T-helper 2 cell (primary cell): ENCODE measurements around the gene IFNLR1.

ENCODE experiments used
- DNase-seq, 5 experiments: peaks; one replicate each; pipeline versions ENCODE4 v3.0.0 to v3.0.0-alpha.2; 2012 to 2022

Gene IFNLR1

GRCh38 chr1:24147194-24147593, 39.9 kb downstream of the IFNLR1 start:
- DNase-seq: no peak

- no peak for DNase-seq
Measured at GRCh38 chr1:24142546-24143534, 44.2 kb downstream of the IFNLR1 start, which contains the start of gene IL22RA1. IL22RA1 (minus strand) TSS chr1:24143140; CDS start chr1:24143082, 58 bp downstream.

- no peak for DNase-seq
Measured at GRCh38 chr1:24141311-24141997, 45.6 kb downstream of the IFNLR1 start.

- no peak for DNase-seq
Measured at GRCh38 chr1:24140741-24141181, 46.3 kb downstream of the IFNLR1 start.

- DNase-seq: no peak
Measured at GRCh38 chr1:24139841-24140425, 47.2 kb downstream of the IFNLR1 start.

GRCh38 chr1:24139222-24139489, 47.9 kb downstream of the IFNLR1 start:
- no peak for DNase-seq

GRCh38 chr1:24138476-24139221, 48.4 kb downstream of the IFNLR1 start:
- DNase-seq: no peak

- DNase-seq: no peak
Measured at GRCh38 chr1:24136956-24137539, 50.0 kb downstream of the IFNLR1 start.

- DNase-seq: no peak
Measured at GRCh38 chr1:24134376-24134775, 52.7 kb downstream of the IFNLR1 start.

- DNase-seq: no peak
Measured at GRCh38 chr1:24133819-24134218, 53.3 kb downstream of the IFNLR1 start.

- no peak for DNase-seq
Measured at GRCh38 chr1:24130385-24130784, 56.7 kb downstream of the IFNLR1 start.

GRCh38 chr1:24127801-24128363, 59.2 kb downstream of the IFNLR1 start:
- no peak for DNase-seq

GRCh38 chr1:24127134-24127800, 59.8 kb downstream of the IFNLR1 start:
- DNase-seq: no peak

- DNase-seq: no peak
Measured at GRCh38 chr1:24126672-24127023, 60.4 kb downstream of the IFNLR1 start.

GRCh38 chr1:24126018-24126671, 60.9 kb downstream of the IFNLR1 start:
- no peak for DNase-seq

- no peak for DNase-seq
Measured at GRCh38 chr1:24125456-24125855, 61.6 kb downstream of the IFNLR1 start.

GRCh38 chr1:24124980-24125379, 62.1 kb downstream of the IFNLR1 start:
- DNase-seq: no peak

GRCh38 chr1:24123611-24124010, 63.5 kb downstream of the IFNLR1 start:
- no peak for DNase-seq

- DNase-seq: no peak
Measured at GRCh38 chr1:24122776-24123175, 64.3 kb downstream of the IFNLR1 start.

GRCh38 chr1:24121406-24121805, 65.7 kb downstream of the IFNLR1 start:
- no peak for DNase-seq

- DNase-seq: no peak
Measured at GRCh38 chr1:24120965-24121364, 66.1 kb downstream of the IFNLR1 start.
